Hypothalamus (tissue), 51 donors: ENCODE results near the gene STBD1.
A peak's percentile ranks its signal among the peaks of the same experiment; 100 is the strongest.
"Not testable (repeated sequence)": the region's sequence is repeated elsewhere in the genome, so short reads cannot be mapped to it uniquely, and the experiment has no call there.

ENCODE experiments used
- DNase-seq, 51 donors: peaks; one replicate each; lab custom pipeline; 2025; lab: John Stamatoyannopoulos, UW

STBD1 gene

DNA sequence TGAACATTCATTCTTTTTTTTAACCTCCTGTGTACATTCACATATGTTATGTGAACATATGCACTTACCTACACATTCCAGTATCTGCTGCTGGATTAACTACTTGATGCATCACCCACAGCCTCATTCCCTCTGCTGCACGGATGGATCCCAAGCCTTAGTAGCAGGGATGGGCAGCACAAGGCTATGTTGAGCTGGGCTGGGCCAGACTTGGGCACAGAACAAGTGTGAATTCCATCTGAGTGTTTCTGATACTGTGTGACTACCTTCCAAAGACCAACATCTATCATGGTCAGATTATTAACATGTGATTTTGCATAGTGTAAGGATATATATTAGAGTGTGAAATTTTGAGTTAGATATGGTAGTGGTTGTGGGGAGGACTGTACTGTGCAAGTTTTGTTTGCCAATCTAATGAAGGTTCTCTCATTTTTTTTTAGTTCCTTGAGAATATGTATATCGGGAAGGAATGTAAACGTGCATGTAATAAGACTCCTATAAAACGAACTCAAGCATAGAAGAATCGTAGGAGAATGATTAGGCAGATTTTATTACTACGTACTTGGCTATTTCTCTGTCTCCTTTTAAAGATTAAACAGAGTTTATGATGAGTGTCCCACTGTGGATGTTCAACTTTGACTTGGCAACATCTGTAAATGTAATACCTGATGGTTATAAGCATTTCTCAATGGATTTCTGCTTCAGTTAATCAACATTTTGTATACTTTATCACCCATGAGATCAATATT is 23.4 kb upstream of the STBD1 start:
- no peak for DNase-seq

DNA sequence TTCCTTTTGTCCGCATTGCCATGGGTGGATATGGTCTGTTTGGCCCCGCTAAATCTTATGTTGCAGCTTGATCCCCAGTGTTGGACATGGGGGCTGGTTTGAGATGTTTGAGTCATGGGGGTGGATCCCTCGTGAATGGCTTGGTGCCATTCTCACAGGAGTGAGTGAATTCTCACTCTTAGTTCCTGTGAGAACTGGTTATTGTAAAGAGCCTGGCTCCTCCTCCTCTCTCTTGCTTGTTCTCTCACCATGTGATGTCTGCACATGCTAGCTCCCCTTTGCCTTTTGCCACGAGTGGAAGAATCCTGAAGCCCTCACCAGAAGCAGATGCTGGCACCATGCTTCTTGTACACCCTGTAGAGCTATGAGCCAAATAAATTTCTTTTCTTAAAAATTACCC is 22.6 kb upstream of the STBD1 start:
- no peak for DNase-seq

DNA sequence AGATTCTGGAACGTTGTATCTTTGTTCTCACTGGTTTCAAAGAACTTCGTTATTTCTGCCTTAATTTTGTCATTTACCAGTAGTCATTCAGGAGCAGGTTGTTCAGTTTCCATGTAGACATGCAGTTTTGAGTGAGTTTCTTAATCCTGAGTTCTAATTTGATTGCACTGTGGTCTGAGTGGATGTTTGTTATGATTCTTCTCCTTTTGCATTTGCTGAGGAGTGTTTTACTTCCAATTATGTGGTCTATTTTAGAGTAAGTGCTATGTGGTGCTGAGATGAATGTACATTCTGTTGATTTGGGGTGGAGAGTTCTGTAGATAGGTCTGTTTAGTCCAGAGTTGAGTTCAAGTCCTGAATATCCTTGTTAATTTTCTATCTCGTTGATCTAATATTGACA is 18.7 kb upstream of the STBD1 start:
- not testable (repeated sequence) for DNase-seq

DNA sequence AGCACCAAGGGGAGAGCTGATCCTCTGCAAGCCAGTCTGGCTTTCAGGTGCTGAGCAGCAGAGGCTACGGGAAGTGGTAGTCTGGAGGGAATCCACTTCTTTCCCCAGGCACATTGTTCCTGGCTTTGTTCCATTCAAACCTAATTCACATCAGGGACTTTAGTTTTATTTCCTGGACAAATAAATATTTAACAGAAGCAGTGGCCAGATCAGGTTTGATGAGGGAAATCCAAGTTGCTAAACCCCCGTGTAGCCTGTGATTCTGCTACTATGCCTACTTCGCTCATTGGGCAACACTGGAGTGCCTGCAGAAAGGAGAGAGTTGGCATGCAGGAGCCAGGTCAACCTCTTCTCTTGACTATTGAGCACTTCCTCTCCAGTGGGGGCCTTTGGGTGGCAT is 13.8 kb upstream of the STBD1 start:
- no peak for DNase-seq

DNA sequence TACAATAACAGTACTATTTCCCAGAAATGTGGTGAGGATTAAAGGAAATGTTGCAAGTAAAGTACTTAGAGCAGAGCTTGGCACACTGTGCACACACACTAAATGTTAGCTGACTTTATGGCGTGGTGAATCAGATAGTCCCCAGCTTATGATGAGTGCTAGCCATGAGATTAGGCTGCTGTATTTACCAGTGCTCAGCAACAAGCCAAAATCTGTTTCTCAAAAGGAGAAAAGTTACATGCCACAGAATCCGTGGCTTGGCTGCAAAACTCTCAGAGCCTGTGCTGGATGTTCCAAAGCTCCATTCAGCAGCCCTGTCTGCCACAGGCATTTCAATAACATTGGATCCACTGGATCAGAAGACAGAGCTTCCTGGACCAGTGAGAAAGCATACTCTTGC is 12.8 kb upstream of the STBD1 start:
- no peak for DNase-seq

DNA sequence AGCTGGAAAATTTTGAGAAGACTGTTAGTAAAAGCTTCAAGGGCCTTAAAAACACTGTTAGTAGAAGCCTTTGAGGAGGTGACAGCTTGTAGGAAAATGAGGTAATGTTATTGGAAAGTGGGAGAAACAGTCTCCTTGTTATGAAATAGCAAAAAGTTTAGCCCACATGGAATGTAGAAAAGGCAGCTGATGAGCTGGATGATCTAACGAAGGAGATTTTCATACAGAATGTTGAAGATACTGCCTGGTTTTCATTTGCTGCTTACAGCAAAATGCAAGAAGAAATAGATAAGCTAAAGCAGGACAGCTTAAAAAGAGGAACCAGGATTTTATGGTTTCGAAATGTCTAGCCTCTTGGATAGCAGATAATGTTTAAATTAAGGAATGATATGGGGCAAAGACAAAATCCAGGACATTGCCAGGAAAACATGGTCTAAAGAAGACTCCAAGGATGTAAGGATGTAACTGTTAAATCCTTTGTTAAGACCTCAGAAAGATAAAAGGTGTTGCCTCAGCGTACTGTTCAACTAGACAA is 10.2 kb upstream of the STBD1 start:
- no peak for DNase-seq

DNA sequence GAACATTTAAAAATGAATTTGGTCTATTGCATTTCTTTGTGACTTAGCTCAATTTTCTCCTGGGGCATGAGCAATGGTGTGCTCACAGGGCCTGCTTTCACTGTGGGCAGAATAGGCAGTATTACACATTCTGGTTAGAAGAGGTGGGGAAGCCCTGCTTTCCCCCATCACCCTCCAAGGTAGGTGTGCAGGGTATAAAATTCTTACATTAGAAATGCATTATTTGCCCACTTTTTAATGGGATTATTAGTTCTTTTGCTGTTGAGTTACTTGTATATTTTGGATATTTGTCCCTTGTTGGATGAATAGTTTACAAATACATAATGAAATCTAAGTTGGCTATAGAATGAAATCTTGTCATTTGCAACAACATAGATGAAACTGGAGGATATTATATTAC is 8.3 kb upstream of the STBD1 start:
- DNase-seq, result no peak

DNA sequence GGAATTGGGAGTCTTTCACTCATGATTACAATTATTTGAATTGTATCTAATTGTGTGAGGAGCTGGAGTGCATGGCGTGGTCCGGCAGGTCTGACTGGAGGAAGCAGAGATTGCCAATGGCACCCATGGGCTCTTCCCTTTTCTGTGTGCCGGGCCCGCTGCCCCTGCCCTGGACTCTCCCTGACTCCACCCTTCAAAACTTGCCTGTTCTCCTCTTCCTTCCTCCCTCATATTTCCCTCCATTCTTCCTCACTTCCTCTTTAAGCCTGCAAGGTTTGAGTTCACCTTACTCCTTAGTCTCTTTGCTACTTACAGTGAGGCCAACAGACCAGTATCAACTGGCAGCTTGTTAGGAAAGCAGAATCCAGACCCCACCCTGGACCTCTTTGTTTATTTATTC is 6.5 kb upstream of the STBD1 start:
- no peak for DNase-seq

DNA sequence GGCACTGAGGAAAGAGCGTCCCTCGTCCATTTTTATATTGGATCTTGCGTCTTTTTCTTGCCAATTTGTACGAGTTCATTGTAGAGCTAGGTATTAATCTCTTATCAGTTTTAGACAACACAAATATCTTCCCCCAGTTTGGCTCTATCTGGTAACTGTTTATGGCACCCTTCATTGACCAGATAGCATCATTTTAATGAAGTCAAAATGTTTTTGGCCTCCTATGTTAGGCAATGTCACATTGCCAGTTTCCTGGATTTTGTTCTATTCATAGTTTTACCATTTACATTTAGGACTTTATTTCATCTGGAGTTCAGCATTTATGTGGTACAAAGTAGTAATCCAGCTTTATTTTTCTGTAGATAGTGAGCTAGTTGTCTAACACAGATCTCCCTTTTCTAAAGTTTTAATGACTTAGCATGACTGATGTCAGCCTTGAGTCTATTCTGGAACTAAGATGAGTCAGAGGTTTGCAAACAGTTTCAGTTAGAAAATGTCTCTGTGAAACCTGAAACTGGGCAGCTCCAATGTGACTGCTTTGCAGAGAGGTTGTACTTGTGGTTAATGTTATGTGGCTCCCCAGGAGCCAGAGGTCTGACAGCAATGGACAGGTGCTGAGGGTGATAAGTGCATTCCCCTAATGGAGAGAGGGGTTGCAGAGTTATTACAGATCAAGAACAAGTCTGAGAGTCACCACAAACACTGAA is 5.3 kb upstream of the STBD1 start:
- DNase-seq, result no peak

DNA sequence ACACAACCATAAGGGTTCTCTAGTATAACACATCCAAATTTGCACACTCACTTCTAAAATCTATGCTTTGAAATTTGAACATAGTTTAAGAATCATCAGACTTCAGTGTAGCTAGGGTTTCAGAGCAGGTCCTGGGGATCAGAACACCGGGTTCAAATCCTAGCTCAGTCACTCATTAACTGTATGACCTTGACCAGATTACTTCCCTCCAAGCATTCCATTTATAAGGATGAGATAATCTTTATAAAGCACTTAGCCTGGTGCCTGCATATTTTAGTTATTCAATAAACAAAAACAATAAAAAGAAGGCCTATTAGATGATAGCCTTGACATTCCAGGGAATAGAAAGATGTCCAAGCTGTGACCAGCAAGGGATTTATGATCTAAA is 4.8 kb upstream of the STBD1 start:
- no peak for DNase-seq

DNA sequence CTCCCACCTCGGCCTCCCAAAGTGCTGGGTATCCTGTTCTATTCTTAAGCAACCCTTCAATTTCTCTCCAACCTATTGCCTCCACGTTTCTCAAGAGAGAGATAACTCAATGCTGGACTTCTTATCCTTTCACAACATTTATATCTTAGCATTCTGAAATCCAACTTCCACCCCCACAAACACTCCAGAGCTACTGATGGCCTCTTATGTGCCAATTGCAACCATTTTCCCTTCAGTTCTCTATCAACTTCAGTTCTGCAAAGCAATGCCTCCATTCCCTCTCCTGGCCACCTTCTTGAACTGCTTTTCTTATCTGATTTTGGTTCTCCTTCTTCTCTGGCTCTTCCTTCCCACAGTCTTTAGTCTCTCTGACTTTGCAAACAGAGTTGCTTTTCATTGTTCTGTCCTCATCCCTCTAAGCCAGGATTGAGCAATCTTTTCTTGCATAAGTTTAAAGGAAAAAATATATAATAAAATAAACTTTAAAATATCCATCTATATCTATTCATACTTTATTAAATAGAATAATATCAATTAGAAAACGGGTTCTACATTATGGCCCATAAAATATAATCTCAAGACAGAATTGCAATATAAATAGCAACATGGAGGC is 3.6 kb upstream of the STBD1 start:
- no peak for DNase-seq

DNA sequence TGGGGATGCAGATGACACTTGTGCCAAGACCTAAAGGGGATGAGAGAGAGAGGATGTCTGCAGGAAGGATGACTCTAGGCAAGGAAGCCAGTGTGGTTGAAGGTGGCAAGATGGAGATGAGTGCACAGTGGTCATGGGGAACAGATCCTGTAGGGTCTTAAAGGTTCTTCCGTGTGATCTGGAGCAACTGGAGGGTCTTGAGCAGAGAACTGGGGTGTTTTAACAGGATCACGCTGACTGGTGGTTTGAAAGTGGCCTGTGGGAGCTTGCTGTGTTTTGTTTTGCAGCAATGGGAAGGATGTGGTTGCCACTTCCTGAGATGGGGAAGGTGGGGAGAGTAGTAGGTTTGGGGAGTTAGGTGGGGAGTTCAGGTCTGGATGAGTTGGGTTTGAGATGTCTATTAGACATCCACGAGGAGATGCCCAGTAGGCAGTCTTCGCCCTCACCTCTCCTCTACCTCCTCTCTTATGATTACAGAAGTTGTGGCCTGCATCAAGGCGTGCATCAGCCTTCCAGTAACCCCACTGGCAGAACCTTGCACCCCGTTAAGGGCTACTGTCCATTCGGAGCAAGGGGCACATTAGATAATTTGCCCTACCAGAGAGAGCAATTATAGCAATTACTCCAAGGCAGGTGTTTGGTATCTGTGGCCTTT is 1.4 kb upstream of the STBD1 start:
- no peak for DNase-seq

DNA sequence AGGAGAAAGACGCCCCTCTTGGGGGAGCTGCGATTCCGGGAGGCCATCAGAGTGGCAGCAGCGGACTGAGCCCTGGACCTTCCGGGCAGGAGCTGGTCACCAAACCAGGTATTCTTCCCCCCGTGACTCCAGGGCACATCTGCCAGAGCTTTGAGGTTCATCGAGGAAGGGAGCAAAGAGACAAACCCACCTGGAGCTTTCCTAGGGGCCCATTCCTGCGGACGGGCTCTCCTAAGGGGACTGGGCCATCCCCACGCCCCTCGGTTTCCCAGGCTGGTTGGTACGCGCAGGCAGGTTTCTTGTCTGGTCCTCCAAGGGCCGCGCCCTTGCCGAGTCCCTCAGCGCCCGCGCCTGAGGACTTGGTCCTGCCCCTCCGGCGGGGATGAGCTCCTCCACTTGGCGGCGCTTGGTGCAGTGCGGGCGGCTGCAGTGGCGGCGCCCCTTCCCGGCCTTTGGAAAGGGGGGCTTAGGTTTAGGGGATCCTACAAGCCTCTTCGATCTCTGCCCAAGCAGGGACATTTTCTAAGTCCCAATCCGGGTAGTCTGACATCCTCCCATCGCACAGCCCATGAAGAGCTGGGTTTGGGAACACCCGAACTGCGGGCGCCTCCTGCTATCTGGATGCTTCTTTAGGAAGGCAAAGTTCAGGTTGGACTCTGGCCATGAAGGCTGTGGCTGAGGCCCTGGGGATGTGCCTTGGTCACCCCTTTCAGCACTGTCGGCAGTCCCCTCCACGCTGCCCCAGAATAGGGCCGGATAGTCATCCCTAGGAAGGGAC is 538 bp downstream of the STBD1 start:
- peak in 26 of 51 donors; percentile 2 to 58 (median 18) for DNase-seq

DNA sequence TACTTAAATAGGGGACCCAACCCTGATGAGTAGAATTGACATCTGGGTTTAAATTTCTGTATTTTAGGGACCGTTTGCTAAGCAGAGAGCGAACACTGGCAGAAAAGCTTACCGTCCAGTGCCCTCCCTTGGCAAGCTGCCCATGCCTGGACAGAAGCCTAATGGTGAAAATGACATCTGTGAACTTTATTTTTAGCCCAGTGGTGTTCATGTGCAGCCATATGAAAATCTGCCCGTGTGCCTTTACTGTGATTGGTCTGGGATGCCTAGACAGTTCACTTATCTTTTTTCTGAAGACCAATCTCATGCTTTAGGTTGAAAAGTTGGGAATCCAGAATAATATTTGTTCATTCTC is 1.1 kb downstream of the STBD1 start:
- DNase-seq, result no peak

DNA sequence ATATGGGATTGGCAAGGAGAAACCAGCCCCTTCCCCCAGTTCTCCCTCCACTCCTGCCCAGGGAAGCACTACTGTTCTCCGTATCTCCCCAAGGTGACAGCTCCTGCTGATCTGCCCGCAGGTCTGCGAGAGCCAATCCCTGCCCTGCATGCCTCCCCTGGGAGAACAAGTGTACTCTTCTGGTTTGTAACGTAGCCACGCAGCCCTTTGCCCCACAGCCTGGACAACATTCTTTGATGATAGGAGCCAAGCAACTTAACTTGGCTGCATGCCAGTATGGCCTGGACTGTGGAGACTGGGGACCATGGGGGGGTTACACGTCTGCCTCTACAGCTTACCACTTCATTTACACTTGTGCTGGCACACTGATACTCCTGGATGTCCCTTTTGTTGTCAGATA is 2.0 kb downstream of the STBD1 start:
- DNase-seq, result no peak

DNA sequence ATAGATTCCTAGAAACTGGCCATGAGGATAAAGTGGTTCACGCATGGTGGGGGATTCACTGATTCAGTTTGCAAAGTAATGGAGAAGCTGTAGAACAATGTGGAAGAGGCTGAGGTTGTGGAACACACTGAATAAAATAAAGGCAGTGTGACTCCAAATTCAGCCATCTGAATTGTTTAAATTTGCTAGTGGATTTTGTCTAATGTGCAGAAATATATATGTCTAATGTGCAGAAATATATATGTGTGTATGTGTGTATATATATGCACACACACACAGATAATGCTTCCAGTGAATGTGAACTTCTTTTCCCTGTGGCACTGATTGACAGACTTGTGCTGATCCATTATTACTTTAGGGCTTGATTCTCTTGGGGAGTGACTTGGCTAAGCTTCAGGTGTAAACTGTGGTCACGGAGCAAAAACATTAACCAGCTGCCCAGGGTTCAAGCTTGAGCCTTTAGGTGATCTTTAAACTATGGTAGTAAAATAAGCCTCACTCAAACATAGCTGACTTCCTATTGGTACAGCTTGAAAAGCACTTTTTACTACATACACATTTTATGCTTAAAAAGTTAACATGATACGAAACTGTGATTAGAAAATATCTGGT is 3.5 kb downstream of the STBD1 start:
- no peak for DNase-seq

DNA sequence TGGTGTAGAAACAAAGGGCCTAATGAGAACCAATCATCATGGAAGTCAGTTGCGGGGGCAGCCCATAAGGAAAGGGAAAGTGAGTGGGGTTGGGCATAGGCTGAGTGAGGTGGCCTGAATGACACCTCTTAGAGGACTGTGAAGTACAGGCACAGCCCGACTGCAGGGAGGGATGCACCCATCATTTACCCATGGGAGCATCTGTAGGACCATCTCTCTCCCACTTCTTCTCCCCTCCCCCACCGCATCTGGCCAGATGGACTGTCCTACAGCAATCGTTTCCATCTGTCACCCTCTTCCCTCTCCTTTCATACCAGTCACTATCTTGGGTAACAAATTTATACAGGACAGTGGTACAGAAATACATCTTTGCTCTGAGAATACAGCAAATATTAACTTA is 4.2 kb downstream of the STBD1 start:
- DNase-seq, result no peak

DNA sequence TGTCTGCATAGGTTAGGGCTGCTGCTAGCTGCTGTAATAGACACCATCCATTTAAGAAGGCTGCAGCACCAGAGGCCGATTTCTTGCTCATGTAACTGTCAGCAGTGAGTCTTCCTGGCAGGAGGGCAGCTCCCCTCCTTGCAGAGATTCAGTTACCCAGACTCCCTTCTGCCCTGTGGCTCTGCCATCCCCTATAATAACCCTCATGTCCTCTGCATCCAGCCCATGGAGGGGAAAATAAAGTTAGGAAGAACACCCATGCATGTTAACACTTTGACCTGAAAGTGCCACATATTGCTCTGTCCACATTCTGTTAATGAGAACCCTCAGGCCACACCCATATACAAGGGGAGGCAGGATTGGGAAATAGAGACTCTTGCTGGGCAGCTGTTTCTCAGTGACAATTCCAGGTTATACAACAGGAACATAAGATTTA is 5.4 kb downstream of the STBD1 start:
- DNase-seq, result no peak

DNA sequence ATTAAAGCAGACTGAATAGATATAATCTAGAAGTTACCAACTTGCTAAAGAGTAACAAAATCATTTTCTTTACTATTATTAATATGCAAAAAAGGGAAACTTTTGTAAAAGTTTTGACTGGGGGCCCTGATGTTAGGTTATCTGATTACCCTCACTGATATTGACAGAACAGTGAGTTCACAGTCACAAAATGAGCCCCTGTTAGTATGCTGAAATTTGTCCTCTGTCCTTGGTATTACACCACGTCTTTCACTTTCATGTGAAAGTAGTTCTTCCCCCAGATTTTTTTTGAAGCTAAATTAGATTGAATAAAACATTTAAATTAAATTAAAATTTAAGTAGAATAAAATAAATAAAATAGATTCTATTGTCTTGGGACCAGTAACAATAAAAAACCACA is 5.9 kb downstream of the STBD1 start:
- no peak for DNase-seq

DNA sequence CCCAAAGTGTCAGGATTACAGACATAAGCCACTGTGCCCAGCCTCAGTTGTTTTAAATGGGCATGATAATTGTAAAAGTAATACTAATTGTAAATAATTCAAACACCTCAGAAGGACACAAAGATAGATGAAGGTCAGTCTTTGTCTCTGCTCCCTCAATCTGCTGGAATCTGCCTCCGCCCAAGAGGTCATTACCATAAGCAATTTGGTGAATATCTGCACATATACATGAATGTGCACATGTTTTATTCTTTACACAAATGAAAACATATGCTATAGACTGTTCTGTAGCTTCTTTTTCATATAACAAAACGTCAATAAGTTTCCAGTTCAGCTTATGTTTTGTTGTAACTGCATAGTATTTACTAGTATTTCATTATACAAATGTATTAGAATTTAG is 7.0 kb downstream of the STBD1 start:
- DNase-seq, result no peak
